Immature natural killer cell (primary cell): Measurements from ENCODE around the gene SHROOM1. TPM values are rescaled to one million over a fixed set of nuclear protein-coding genes. Genes with fewer than 3 reads are reported as not detected.
"Not testable (repeated sequence)": the region's sequence is repeated elsewhere in the genome, so short reads cannot be mapped to it uniquely, and the experiment has no call there.

Experiments
- DNase-seq, 3 donors: peaks; one replicate each; pipeline ENCODE4 v3.0.0; 2022; ENCODE audit warnings: mixed read lengths in 1 of 3
- H3K27ac Mint-ChIP-seq, 6 donors: one replicate each; pipeline ENCODE4 v1.8.0; 2020; ENCODE audit warnings: mixed read lengths in 6 of 6, mild to moderate bottlenecking in 5 of 6, inconsistent platforms in 4 of 6, moderate library complexity in 3 of 6
- H3K27me3 Mint-ChIP-seq, 3 donors: one replicate each; pipeline ENCODE4 v1.8.0; 2020 to 2021; ENCODE audit warnings: low read depth in 3 of 3, mild to moderate bottlenecking in 3 of 3, mixed read lengths in 3 of 3, moderate library complexity in 3 of 3, inconsistent platforms in 1 of 3
- H3K36me3 Mint-ChIP-seq, 3 donors: one replicate each; pipeline ENCODE4 v1.8.0; 2020; ENCODE audit warnings: mixed read lengths in 3 of 3, inconsistent platforms in 2 of 3, mild to moderate bottlenecking in 2 of 3
- H3K4me1 Mint-ChIP-seq, 2 donors: one replicate each; pipeline ENCODE4 v1.8.0; 2020; ENCODE audit warnings: inconsistent platforms in 2 of 2, mild to moderate bottlenecking in 2 of 2, mixed read lengths in 2 of 2, moderate library complexity in 1 of 2
- H3K4me3 Mint-ChIP-seq, 5 donors: one replicate each; pipeline ENCODE4 v1.8.0; 2020; ENCODE audit warnings: mild to moderate bottlenecking in 5 of 5, mixed read lengths in 5 of 5, inconsistent platforms in 3 of 5, moderate library complexity in 3 of 5
- H3K9me3 Mint-ChIP-seq, 6 donors: one replicate each; pipeline ENCODE4 v1.8.0; 2020; ENCODE audit warnings: mild to moderate bottlenecking in 6 of 6, mixed read lengths in 6 of 6, inconsistent platforms in 4 of 6, moderate library complexity in 3 of 6
- polyA plus RNA-seq, 3 donors: library from polyadenylated mRNA; unstranded; fragments of 300-500 nt; fragmentation: Illumina TruSeq; gene quantifications; one replicate each; pipeline ENCODE4 v1.2.3, GENCODE V29; 2021

Gene SHROOM1
- polyA plus RNA-seq, 3 donors from 2014 or later: 1.4 TPM; not detected in 2

DNA sequence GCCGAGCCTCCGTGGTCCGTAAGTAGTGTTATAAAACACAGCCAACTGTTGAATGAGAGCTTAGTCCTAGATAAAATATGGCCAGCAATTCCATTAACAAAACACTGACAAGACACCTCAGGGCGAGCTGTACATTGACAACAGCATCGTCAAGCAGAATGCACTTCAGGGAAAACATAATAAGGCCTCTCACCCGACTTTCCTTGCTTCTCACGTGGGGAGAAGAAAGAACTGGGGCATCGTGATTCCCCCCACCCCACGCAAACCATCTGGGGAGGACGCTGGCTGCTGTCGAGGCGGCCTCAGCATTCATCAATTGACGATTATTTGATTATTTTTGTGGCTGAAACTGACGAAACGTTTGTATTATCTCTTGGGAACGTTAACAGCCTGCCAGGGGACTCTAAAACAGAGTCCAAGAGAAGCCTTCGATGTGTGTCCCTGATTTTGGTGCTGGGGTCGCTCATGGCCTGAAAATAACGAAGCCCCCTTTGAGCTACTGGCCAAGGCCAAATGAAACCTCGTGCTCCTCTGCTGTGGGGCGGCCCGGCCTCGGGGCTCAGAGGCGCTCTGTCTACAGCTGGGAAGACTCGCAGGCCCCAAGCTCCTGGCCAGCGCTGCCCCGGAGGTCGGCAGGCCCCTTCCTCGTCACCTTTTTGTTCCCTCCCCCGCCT is 35.4 kb upstream of the SHROOM1 start:
- no peak for DNase-seq
- peaks cover 23 to 36% of the 10 kb centered on the region in 2 donors for H3K4me1 Mint-ChIP-seq
- no peaks in the 10 kb centered on the region for H3K36me3 Mint-ChIP-seq
- peak overlapping the region; percentile 99 to 100 (median 100) for H3K27ac Mint-ChIP-seq
- peaks cover 3 to 13% (median 12%) of the 10 kb centered on the region in 3 donors for H3K27me3 Mint-ChIP-seq
- H3K9me3 Mint-ChIP-seq: no peaks in the 10 kb centered on the region
- H3K4me3 Mint-ChIP-seq: peak overlapping the region; percentile 98 to 100 (median 99)

- H3K9me3 Mint-ChIP-seq: no peaks in the 10 kb centered on the region
- H3K4me1 Mint-ChIP-seq: peaks cover 6 to 7% of the 10 kb centered on the region in 2 donors
- no peak overlapping the region for H3K27ac Mint-ChIP-seq
- H3K4me3 Mint-ChIP-seq: no peak overlapping the region
- H3K36me3 Mint-ChIP-seq: no peaks in the 10 kb centered on the region
- peaks cover 7% of the 10 kb centered on the region in 3 donors for H3K27me3 Mint-ChIP-seq
- DNase-seq: no peak
These were observed 30.3 kb upstream of the SHROOM1 start for GRCh38 chr5:132860742-132861141.

- Mint-ChIP-seq H3K27ac (no peak overlapping the region), H3K27me3 (peaks cover 5 to 10% (median 7%) of the 10 kb centered on the region in 3 donors), H3K36me3 (no peaks in the 10 kb centered on the region), H3K9me3 (no peaks in the 10 kb centered on the region), H3K4me3 (no peak overlapping the region), H3K4me1 (no peaks in the 10 kb centered on the region)
- no peak for DNase-seq
These were observed 29.5 kb upstream of the SHROOM1 start for GRCh38 chr5:132859889-132860437.

GRCh38 chr5:132856011-132856410 is 25.6 kb upstream of the SHROOM1 start:
- Mint-ChIP-seq H3K9me3 (no peaks in the 10 kb centered on the region), H3K27ac (no peak overlapping the region), H3K27me3 (peaks cover 3 to 10% (median 7%) of the 10 kb centered on the region in 3 donors), H3K4me3 (no peak overlapping the region), H3K4me1 (no peaks in the 10 kb centered on the region), H3K36me3 (no peaks in the 10 kb centered on the region)
- DNase-seq: no peak

GRCh38 chr5:132854992-132855391 is 24.5 kb upstream of the SHROOM1 start:
- not testable (repeated sequence) for H3K9me3 Mint-ChIP-seq, DNase-seq, H3K4me3 Mint-ChIP-seq, H3K4me1 Mint-ChIP-seq, H3K27ac Mint-ChIP-seq, H3K27me3 Mint-ChIP-seq, H3K36me3 Mint-ChIP-seq

- no peak overlapping the region for H3K27ac Mint-ChIP-seq
- DNase-seq: no peak
- H3K4me3 Mint-ChIP-seq: no peak overlapping the region
- H3K4me1 Mint-ChIP-seq: no peaks in the 10 kb centered on the region
- peaks cover 3 to 7% (median 5%) of the 10 kb centered on the region in 3 donors for H3K27me3 Mint-ChIP-seq
- H3K36me3 Mint-ChIP-seq: no peaks in the 10 kb centered on the region
- H3K9me3 Mint-ChIP-seq: no peaks in the 10 kb centered on the region
These were observed 23.9 kb upstream of the SHROOM1 start for GRCh38 chr5:132854301-132854700.

DNA sequence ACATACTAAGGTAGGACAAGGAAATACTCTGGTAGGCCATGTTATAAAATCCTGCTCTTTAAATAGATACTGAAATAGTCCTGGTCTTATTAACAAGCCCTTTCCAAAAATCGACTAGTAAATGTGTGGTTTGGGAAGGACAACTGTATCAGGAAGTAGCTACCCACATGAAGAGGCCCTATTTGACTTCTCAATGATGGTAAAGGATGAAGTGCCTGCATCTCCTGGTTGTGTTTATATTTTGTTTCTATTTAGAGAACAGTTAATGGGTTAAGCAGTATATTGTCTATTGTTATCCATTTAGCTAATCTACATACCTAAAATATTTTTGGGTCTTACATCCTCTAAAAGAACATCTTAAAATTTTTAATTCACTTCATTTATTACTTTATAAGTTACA is 23.3 kb upstream of the SHROOM1 start:
- Mint-ChIP-seq H3K4me1 (no peaks in the 10 kb centered on the region), H3K27ac (no peak overlapping the region), H3K4me3 (no peak overlapping the region), H3K36me3 (no peaks in the 10 kb centered on the region), H3K9me3 (no peaks in the 10 kb centered on the region), H3K27me3 (peaks cover 3 to 7% (median 5%) of the 10 kb centered on the region in 3 donors)
- DNase-seq: no peak

DNA sequence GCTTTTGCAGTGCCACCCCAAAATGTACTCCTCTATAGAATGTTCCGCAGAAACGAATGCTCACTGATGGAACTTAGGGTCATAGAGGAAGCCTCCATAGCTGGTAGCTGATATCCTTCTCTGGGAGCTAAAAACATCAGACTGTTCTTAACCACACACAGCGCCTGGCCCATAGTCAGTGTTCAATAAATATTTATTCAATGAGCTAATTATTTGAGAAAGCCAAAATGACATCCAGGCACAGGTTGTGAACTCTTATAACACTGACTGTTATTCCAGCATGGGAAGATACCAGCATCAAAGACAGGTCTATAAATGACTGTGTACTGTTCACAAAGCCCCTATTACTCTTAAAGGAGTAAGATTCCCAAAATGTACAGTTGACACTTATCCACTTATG is 22.9 kb upstream of the SHROOM1 start:
- Mint-ChIP-seq H3K27me3 (peaks cover 3 to 7% (median 5%) of the 10 kb centered on the region in 3 donors), H3K4me1 (no peaks in the 10 kb centered on the region), H3K27ac (no peak overlapping the region), H3K4me3 (no peak overlapping the region), H3K9me3 (no peaks in the 10 kb centered on the region), H3K36me3 (no peaks in the 10 kb centered on the region)
- DNase-seq: no peak

GRCh38 chr5:132850066-132850465 is 19.6 kb upstream of the SHROOM1 start:
- Mint-ChIP-seq H3K36me3 (no peaks in the 10 kb centered on the region), H3K9me3 (no peaks in the 10 kb centered on the region), H3K27me3 (no peaks in the 10 kb centered on the region), H3K27ac (no peak overlapping the region), H3K4me3 (no peak overlapping the region), H3K4me1 (no peaks in the 10 kb centered on the region)
- DNase-seq: no peak

- H3K4me1 Mint-ChIP-seq: no peaks in the 10 kb centered on the region
- H3K27me3 Mint-ChIP-seq: no peaks in the 10 kb centered on the region
- H3K27ac Mint-ChIP-seq: no peak overlapping the region
- no peak overlapping the region for H3K4me3 Mint-ChIP-seq
- H3K36me3 Mint-ChIP-seq: no peaks in the 10 kb centered on the region
- no peak for DNase-seq
- no peaks in the 10 kb centered on the region for H3K9me3 Mint-ChIP-seq
These were observed 18.9 kb upstream of the SHROOM1 start for GRCh38 chr5:132849347-132849746.

DNA sequence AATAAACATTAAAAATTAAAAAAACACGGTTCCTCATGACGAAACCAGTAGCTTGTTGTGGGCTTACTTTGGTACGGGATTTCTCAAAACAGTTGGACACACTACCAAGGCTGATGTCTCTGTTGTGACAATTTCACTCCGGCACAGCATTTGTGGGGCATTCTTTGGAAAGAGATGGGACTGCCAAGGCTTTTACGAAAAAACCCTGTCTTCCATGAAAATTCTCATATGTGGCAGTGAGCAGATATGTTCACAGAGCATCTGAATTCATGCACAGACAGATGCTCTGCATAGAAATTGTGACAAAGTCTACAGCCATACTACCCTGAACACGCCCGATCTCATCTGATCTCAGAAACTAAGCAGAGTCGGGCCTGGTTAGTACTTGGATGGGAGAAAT is 17.8 kb upstream of the SHROOM1 start:
- no peak for DNase-seq
- no peaks in the 10 kb centered on the region for H3K9me3 Mint-ChIP-seq
- H3K27me3 Mint-ChIP-seq: no peaks in the 10 kb centered on the region
- H3K36me3 Mint-ChIP-seq: no peaks in the 10 kb centered on the region
- no peaks in the 10 kb centered on the region for H3K4me1 Mint-ChIP-seq
- no peak overlapping the region for H3K27ac Mint-ChIP-seq
- H3K4me3 Mint-ChIP-seq: no peak overlapping the region

DNA sequence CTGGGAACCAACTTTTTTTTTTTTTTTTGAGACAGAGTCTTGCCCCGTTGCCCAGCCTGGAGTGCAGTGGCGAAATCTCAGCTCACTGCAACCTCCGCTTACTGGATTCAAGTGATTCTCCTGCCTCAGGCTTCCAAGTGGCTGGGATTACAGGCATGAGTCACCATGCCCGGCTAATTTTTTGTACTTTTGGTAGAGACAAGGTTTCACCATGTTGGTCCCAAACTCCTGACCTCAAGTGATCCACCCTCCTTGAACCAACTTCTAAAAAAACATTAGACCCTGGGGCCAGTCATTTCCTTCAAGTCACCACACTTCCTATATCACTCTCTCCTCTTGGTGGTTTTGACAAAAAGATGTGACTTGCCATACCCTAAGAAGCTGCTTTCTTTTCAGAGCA is 10.9 kb upstream of the SHROOM1 start:
- Mint-ChIP-seq H3K36me3 (no peaks in the 10 kb centered on the region), H3K9me3 (no peaks in the 10 kb centered on the region), H3K27me3 (no peaks in the 10 kb centered on the region), H3K4me1 (no peaks in the 10 kb centered on the region), H3K27ac (no peak overlapping the region), H3K4me3 (no peak overlapping the region)
- no peak for DNase-seq

GRCh38 chr5:132840896-132841295 is 10.4 kb upstream of the SHROOM1 start:
- Mint-ChIP-seq H3K9me3 (no peaks in the 10 kb centered on the region), H3K27ac (no peak overlapping the region), H3K4me3 (no peak overlapping the region), H3K36me3 (no peaks in the 10 kb centered on the region), H3K27me3 (no peaks in the 10 kb centered on the region), H3K4me1 (no peaks in the 10 kb centered on the region)
- DNase-seq: no peak

DNA sequence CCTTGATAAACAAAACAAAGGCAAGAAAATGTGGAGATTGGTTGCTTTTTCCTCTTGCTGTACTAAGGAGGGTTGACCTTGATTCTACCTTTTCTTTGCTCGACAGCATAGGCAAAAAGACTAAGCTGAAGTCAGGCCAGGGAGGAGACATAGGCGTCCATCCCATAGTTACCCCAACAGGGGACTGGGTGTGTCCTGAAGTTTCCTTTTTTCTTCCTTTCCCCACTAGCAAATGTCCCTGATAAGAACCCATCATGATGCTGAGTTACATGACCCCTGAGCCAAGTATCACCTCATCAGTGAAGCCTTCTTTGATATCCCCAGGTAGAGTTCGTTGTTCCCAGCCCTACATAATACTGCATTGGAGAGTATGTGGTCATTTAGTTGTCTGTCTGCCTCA is 9.9 kb upstream of the SHROOM1 start:
- no peaks in the 10 kb centered on the region for H3K9me3 Mint-ChIP-seq
- H3K4me3 Mint-ChIP-seq: no peak overlapping the region
- DNase-seq: no peak

More for the DNA sequence above, 9.9 kb upstream of the SHROOM1 start:
- no peaks in the 10 kb centered on the region for H3K4me1 Mint-ChIP-seq
- H3K36me3 Mint-ChIP-seq: no peaks in the 10 kb centered on the region
- H3K27me3 Mint-ChIP-seq: no peaks in the 10 kb centered on the region
- no peak overlapping the region for H3K27ac Mint-ChIP-seq
